SH-SY5Y (cell line): ENCODE measurements around the gene MATCAP1.

Source experiments
- GATA2 ChIP-seq: IDR thresholded peaks from 2 replicates; pipeline ENCODE4 v1.6.1; 2011; ENCODE audit warnings: mild to moderate bottlenecking, low read depth, low read length
- GATA3 ChIP-seq: IDR thresholded peaks from 2 replicates; pipeline ENCODE4 v1.6.1; 2011; ENCODE audit warnings: low read depth, mild to moderate bottlenecking, low read length, moderate library complexity

Gene MATCAP1

GRCh38 chr16:67190041-67190440 is 6.3 kb upstream of the MATCAP1 start, which contains the start of gene EXOC3L1:
Gene EXOC3L1, minus strand, starts transcription at chr16:67190136. Its CDS starts 460 bp downstream, at chr16:67189676.
- no peak for TF ChIP-seq GATA2
- TF ChIP-seq GATA3: no peak

DNA sequence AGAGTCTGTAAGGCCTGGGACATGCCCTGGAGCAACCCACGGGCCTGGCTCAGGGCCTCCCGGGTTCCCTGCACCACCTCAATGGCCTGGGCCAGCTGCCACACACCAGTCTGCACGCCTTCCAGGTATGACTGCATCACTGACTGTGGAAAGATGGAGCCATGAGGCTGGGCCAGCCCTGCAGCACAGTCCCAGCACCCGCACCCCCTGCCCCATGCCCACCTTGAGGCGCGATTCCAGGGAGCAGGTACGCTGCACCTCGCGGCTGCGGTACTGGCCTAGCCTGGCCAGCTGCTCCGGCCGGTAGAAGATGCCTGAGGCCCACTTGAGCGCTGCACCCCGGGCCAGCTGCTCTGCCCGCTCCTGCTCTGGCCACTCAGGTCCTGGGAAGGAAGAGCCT is 5.0 kb upstream of the MATCAP1 start:
- no peak for TF ChIP-seq GATA2
- no peak for TF ChIP-seq GATA3

DNA sequence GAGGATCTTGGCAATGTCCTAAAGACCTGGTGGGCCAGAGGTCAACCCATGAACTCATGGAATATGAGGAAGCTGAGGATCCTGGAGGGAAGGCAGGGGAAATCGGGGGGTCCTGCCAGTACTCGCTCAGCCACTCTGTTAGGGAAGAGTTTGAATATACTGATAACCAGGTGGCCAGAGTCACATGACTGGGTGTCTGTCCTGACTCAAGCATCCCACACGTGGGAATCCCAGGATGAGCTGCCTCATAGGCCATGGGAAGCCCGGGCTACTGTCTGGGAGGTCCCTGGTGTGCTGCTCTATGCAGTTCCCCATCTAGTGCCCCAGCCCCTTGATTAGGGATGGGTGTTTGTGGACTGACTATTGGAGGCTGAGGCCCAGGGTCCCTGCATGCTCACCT is 4.6 kb upstream of the MATCAP1 start:
- no peak for TF ChIP-seq GATA2
- TF ChIP-seq GATA3: no peak

- TF ChIP-seq GATA2 (no peak), GATA3 (no peak)
These were observed 3.6 kb upstream of the MATCAP1 start for GRCh38 chr16:67187175-67187890.

GRCh38 chr16:67186550-67186950 is 2.8 kb upstream of the MATCAP1 start:
- TF ChIP-seq GATA2: no peak
- TF ChIP-seq GATA3: no peak

DNA sequence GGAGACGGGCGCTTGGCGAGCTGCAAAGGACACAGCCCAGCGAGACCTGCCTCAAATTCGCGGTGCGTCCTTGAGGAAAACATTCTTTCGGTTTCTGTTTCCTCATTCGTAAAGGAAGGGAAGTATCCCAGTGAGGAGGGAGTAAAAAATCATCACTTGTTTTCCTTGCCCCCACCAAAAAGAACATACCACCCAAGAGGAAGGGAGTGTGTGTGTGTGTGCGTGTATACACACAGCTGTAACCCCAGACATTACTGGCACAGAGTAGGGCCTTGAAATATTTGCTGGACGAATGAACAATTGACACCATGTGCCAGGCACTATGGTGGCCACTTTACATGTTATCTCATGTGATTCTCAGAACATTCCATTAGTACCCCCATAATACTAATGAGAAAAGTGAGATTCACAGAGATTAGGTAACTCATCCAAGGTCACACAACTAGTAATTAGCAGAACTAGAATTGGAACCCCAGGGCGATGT is 1.9 kb upstream of the MATCAP1 start:
- TF ChIP-seq GATA2 (no peak), GATA3 (no peak)

DNA sequence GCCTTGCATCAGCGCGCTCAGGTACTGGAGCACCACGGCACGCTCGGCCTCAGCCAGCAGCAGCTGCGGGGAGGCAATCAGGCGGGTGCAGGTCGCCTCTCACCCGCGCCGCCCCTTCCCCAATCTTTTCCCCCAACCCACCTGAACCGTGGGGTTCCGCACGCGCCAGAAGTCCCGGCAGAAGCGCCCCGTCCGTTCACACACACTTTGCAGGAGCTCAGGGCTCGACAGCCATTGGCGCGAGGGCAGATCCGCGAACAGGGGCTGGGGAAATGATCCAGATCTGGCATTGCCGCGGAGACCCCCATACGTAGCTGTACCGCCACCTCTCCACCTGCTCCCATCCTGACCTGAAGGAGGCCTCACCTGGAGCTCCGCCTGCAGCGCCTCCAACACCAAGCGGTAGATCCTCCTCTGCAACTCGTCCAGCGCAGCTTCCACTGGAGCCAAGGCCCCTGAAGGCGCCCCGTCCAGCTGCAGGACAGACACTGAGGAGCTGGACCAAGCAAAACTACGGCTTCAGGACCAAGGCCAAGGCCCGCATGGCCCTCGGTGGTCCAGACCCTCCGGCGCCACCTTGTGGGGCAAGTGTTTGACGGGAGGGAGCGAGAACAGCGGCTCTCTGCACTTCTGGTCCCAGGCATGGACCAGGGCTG is 1.4 kb upstream of the MATCAP1 start:
- TF ChIP-seq GATA3 (no peak), GATA2 (no peak)

DNA sequence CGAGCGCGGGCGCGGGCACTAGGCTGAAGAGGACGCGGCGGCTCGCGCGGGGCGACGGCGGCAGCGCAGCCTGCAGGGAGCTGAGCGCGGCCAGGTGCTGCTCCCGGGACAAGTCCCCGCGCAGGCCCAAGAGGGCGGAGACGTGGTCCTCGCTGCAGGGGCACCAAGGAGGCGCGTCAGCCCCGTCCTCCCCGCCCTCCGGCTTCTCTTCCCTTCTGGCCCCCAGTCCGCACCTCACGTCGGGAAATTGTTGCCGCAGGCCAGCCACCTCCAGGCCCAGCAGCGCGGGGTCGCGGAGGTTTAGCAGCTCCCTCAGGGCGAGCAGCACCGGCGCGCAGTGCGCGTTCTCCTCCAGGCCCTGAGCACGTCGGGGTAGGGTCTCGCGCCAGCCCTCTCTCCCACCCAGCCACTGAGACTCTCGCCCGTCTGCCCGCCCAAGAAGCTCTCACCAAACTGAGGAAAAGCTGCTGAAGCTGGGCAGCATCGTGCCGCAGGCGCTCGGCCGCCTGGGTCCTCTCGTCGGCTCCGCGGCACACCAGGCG is 761 bp upstream of the MATCAP1 start:
- TF ChIP-seq GATA2 (no peak), GATA3 (no peak)

GRCh38 chr16:67183284-67183626 is 508 bp downstream of the MATCAP1 start:
- TF ChIP-seq GATA3 (no peak), GATA2 (no peak)

DNA sequence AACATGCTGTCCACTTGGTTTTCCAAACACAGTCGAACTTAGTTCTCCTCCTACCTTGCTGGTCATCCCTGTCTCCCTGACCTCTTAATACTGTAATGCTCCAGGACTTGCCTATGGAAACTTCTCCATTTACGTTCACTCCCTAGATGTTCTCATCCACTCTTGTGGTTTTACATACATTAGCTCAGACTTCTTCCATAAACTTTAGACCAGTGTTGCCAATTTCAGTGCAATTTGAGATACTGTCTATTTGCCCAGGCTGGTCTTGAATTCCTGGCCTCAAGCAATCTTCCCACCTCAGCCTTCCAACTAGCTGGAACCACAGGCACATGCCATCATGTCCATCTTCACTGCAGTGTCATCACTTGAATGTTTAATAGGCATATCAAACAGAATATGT is 1.5 kb downstream of the MATCAP1 start:
- TF ChIP-seq GATA2 (no peak), GATA3 (no peak)

DNA sequence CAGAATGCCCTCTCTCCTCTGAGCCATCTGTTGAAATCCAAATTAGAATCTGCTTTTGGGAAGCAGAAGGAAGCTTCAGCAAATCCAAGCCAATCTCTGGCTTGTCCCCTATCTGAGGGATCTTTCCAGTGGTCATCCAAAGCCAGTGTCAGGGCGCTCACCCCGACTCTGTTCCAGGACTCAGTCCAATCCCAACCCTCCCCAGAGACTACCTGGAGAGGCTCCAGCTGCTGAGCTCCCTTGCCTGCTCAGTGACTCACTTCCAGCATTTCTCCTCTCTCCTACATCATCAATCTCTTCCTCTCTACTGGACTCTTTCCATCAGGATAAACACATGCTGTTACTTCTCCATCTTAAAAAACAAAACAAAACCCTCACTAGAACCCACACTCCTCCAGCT is 2.4 kb downstream of the MATCAP1 start:
- TF ChIP-seq GATA2 (no peak), GATA3 (no peak)

GRCh38 chr16:67180166-67180565 is 3.6 kb downstream of the MATCAP1 start:
- TF ChIP-seq GATA3 (no peak), GATA2 (no peak)

GRCh38 chr16:67179421-67180080 is 4.2 kb downstream of the MATCAP1 start:
- TF ChIP-seq GATA3 (no peak), GATA2 (no peak)

- TF ChIP-seq GATA3: no peak
- TF ChIP-seq GATA2: no peak
These were observed 5.7 kb downstream of the MATCAP1 start for GRCh38 chr16:67177743-67178699.
